NOMO-1 (cell line): ENCODE measurements around the gene GTF2A1L.
"Not testable (repeated sequence)": the region's sequence is repeated elsewhere in the genome, so short reads cannot be mapped to it uniquely, and the experiment has no call there.

Source experiments
- DNase-seq, 2 experiments: peaks; one replicate each; lab custom pipeline; 2025; ENCODE audit not compliant: unreplicated experiment in 2 of 2; lab: John Stamatoyannopoulos, UW

Gene GTF2A1L

GRCh38 chr2:48696881-48697280, 79.2 kb downstream of the GTF2A1L start:
- DNase-seq, result no peak

DNA sequence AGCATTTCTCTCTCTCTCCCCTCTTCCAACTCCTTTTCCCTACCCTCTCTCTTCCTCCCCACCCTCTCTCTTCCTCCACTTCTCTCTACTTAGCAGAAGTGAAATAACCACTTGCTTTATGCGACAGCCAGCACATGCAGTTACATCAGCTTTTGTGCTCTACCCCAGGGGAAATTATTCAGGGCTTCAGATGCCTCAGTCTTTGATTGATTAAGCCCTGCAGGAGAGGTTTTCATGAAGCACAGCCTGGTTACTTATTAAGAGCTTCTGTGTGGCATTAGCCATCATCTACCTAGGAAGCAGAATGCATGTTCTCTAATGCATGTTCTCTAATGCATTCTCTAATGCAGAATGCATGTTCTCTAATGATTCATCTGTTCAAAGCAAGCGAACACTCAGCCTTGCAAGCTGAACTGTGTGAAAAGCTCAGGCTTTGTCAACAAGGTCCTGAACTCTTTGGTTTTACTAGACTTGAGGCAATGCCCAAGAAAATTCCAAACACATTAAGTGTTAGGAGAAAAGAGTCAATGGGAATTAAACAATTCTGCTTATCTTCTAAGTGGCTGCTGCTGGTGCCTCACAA, 81.8 kb downstream of the GTF2A1L start:
- DNase-seq, result no peak

GRCh38 chr2:48703621-48704020, 86.0 kb downstream of the GTF2A1L start:
- not testable (repeated sequence) for DNase-seq

- DNase-seq, result no peak
Measured at GRCh38 chr2:48707466-48707865, 89.8 kb downstream of the GTF2A1L start.

- DNase-seq, result no peak
Measured at GRCh38 chr2:48709096-48710034, 91.7 kb downstream of the GTF2A1L start.

- peak in 1 of 2 experiments; percentile 3 for DNase-seq
Measured at GRCh38 chr2:48711343-48711742, 93.7 kb downstream of the GTF2A1L start.

GRCh38 chr2:48712151-48712550, 94.5 kb downstream of the GTF2A1L start:
- DNase-seq, result no peak

DNA sequence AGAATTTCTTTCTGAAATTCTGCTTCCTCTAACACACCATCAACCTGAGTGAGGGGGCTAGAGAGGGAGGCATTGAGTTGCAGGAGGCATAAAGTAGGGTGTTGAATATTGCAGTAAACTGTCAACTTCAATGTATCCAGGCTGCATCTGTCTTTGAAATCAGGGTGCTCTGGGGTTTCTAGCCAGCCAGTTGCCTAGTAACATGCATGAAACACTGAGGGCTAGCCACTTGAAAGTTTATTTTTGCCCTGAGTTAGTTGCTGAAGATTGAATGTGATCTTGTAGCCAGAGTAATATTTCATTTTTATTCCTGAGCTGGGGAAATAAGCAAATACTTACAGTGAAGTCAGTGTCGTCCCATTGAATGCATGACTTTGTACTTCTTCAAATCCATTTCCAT, 96.0 kb downstream of the GTF2A1L start:
- DNase-seq, result no peak

DNA sequence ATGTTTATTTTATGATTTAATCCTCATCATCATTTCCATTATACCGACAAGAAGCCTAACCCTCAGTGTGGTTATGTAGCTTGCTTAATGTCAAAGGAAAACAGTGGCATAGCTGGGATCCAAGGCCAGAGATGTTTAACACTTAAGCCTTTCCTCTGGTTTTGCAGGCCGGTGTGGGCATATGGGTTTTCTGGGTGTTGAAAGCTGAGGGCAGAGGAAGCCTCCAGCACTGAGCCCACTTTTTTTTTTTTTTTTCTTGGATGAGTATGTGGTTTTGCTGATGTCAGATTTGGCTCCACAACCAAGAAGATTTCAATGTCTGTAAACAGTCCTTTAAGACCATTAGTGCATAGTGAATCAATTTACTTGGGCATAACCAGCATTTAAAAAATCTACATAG, 96.6 kb downstream of the GTF2A1L start:
- no peak for DNase-seq

DNA sequence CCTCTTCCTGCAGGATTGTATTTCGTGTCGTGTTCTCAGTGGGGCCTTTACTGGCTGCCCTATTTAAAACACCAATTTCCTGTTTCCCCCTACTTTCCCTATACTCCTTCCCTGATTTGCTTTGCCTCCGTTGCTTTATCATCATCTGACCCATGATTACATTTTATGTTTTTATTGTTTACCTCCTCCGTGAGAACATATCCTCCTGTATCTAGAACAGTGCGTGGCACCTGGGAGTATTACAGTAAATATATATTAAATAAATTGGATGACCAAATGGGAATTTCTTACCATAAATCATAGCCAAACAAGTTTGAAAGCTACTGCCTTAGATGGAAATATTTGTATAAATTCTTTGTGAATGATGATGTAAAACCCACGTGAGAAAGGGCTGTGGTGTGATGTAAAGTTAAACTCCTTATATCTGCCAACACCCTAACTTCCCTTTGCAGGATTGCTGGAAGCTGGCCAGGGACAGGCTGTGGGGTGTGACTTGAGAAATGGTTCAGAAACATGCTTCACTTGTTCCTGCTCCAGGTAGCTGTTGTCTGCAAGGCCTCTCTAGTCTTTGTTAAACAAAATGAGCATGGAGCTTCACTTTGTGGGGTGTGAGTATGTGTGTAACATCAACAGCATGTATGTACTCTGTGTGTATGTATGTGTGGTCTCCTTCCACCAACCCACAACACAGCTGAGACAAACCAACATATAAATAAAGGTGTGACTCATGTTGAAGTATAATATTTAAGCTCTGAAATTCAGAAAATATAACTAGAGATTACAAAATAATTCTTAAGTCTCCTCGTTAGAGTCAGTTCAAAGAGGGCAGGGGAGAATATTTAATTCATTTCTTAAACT, 97.6 kb downstream of the GTF2A1L start:
- no peak for DNase-seq

DNA sequence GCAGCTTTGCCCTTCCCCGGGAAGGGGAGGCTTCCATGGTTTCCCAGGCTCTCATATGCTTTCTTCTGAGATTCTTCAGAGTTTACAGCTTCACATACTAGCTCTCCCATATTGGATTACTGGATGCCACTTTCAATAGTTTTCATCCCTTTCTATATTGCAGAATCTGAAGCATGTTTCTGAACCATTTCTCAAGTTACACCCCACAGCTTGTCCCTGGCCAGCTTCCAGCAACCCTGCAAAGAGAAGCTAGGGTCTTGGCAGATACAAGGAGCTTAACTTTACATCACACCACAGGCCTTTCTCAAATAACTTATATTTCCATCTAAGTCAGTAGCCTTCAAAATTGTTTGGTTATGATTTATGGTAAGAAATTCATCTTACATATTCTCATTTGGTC, 98.3 kb downstream of the GTF2A1L start:
- no peak for DNase-seq

GRCh38 chr2:48717846-48718245, 100.2 kb downstream of the GTF2A1L start:
- no peak for DNase-seq

- no peak for DNase-seq
Measured at GRCh38 chr2:48719480-48720177, 102.0 kb downstream of the GTF2A1L start.

GRCh38 chr2:48721158-48721557, 103.5 kb downstream of the GTF2A1L start:
- no peak for DNase-seq

DNA sequence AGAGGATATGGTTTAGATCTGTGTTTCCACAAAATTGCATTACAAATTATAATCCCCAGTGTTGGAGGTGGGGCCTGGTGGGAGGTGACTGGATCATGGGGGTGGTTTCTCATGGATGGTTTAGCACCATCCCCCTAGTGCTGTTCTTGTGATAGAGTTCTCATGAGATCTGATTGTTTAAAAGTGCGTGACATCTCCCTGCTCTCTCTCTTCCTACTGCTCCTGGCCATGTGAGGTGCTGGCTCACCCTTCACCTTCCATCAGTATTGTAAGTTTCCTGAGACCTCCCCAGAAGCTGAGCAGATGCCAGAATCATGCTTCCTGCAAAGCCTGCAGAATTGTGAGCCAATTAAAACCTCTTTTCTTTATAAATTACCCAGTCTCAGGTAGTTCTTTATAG, 104.7 kb downstream of the GTF2A1L start:
- no peak for DNase-seq

- DNase-seq, result no peak
Measured at GRCh38 chr2:48723129-48723528, 105.5 kb downstream of the GTF2A1L start.

GRCh38 chr2:48724278-48724677, 106.6 kb downstream of the GTF2A1L start:
- no peak for DNase-seq

- DNase-seq, result no peak
Measured at GRCh38 chr2:48725696-48726494, 108.2 kb downstream of the GTF2A1L start.

- DNase-seq, result no peak
Measured at GRCh38 chr2:48727560-48727959, 109.9 kb downstream of the GTF2A1L start.

- DNase-seq, result no peak
Measured at GRCh38 chr2:48728295-48728694, 110.6 kb downstream of the GTF2A1L start.
